ENCODE results near the gene PDZD2. TPM values are rescaled to one million over a fixed set of nuclear protein-coding genes. Genes with fewer than 3 reads are reported as not detected.

PDZD2 gene
- total and polyA plus RNA-seq, 7 donors, result 1.2 to 11.7 (median 7.1) TPM

- no peak overlapping the region for H3K27ac ChIP-seq
- no peaks in the 10 kb centered on the region for H3K36me3 ChIP-seq
- peaks cover 0 to 21% (median 4%) of the 10 kb centered on the region in 4 donors for H3K4me1 ChIP-seq
- H3K4me3 ChIP-seq, result no peak overlapping the region
- DNase-seq, result no peak
- H3K9me3 ChIP-seq, result no peaks in the 10 kb centered on the region
- H3K27me3 ChIP-seq, result no peaks in the 10 kb centered on the region
- TF ChIP-seq EP300 (IDR thresholded peaks at IDR 0.05) (no peak), CTCF (IDR thresholded peaks at IDR 0.05) (no peak), POLR2A (IDR thresholded peaks at IDR 0.05) (no peak), POLR2AphosphoS5 (IDR thresholded peaks at IDR 0.05) (no peak)
- intact Hi-C loops (cut with DNase I), result no loop called here
- WGBS, 2 donors, result 54 to 76% methylated on average over 3 of the region's 3 CpGs
Measured at GRCh38 chr5:31990701-31991110, 351.8 kb downstream of the PDZD2 start.

- no peak for DNase-seq
- no peak overlapping the region for H3K27ac ChIP-seq
- no peaks in the 10 kb centered on the region for H3K9me3 ChIP-seq
- WGBS, 2 donors, result 87 to 93% methylated on average over 2 of the region's 2 CpGs
- H3K27me3 ChIP-seq, result no peaks in the 10 kb centered on the region
- H3K4me1 ChIP-seq, result peaks cover 0 to 21% (median 4%) of the 10 kb centered on the region in 4 donors
- H3K36me3 ChIP-seq, result no peaks in the 10 kb centered on the region
- no peak overlapping the region for H3K4me3 ChIP-seq
- intact Hi-C loops (cut with DNase I), result no loop called here
- TF ChIP-seq POLR2AphosphoS5 (IDR thresholded peaks at IDR 0.05), result no peak
- TF ChIP-seq CTCF (IDR thresholded peaks at IDR 0.05), result no peak
- TF ChIP-seq POLR2A (IDR thresholded peaks at IDR 0.05), result no peak
- no peak for TF ChIP-seq EP300 (IDR thresholded peaks at IDR 0.05)
Measured at GRCh38 chr5:31992377-31992776, 353.4 kb downstream of the PDZD2 start.

GRCh38 chr5:31993165-31993961 lies 354.4 kb downstream of the PDZD2 start:
- 88 to 94% methylated on average over 6 of the region's 6 CpGs for WGBS, 2 donors
- H3K4me1 ChIP-seq, result peaks cover 0 to 17% (median 2%) of the 10 kb centered on the region in 4 donors
- no peaks in the 10 kb centered on the region for H3K27me3 ChIP-seq
- no peaks in the 10 kb centered on the region for H3K36me3 ChIP-seq
- no peak for DNase-seq
- no peak overlapping the region for H3K27ac ChIP-seq
- no peaks in the 10 kb centered on the region for H3K9me3 ChIP-seq
- intact Hi-C loops (cut with DNase I), result no loop called here
- no peak overlapping the region for H3K4me3 ChIP-seq
- TF ChIP-seq POLR2A (IDR thresholded peaks at IDR 0.05) (no peak), CTCF (IDR thresholded peaks at IDR 0.05) (no peak), POLR2AphosphoS5 (IDR thresholded peaks at IDR 0.05) (no peak), EP300 (IDR thresholded peaks at IDR 0.05) (no peak)

GRCh38 chr5:31995006-31995405 lies 356.1 kb downstream of the PDZD2 start:
- no peaks in the 10 kb centered on the region for H3K9me3 ChIP-seq
- H3K36me3 ChIP-seq, result no peaks in the 10 kb centered on the region
- TF ChIP-seq POLR2AphosphoS5 (IDR thresholded peaks at IDR 0.05) (no peak), EP300 (IDR thresholded peaks at IDR 0.05) (no peak), CTCF (IDR thresholded peaks at IDR 0.05) (no peak), POLR2A (IDR thresholded peaks at IDR 0.05) (no peak)
- no peak for DNase-seq
- H3K27me3 ChIP-seq, result no peaks in the 10 kb centered on the region
- H3K4me3 ChIP-seq, result no peak overlapping the region
- intact Hi-C loops (cut with DNase I), result no loop called here
- H3K27ac ChIP-seq, result no peak overlapping the region
- WGBS, 2 donors, result 80 to 89% methylated on average over 4 of the region's 4 CpGs
- H3K4me1 ChIP-seq, result peaks cover 0 to 12% (median 0%) of the 10 kb centered on the region in 4 donors

Data from sigmoid colon (tissue), 7 donors.